BLaER1 (cell line): ENCODE results near the gene KMO.

Experiments used
- H3K27ac ChIP-seq: shearing (Covaris generic); formaldehyde crosslinking; 2 replicates; pipeline ENCODE4 v1.8.1; 2022
- H3K27me3 ChIP-seq: shearing (Covaris generic); formaldehyde crosslinking; 2 replicates; pipeline ENCODE4 v1.8.1; 2022
- H3K36me3 ChIP-seq: shearing (Covaris generic); formaldehyde crosslinking; 2 replicates; pipeline ENCODE4 v1.8.1; 2022
- H3K4me1 ChIP-seq: shearing (Covaris generic); formaldehyde crosslinking; 2 replicates; pipeline ENCODE4 v1.8.1; 2022
- H3K4me2 ChIP-seq: shearing (Covaris generic); formaldehyde crosslinking; 2 replicates; pipeline ENCODE4 v1.8.1; 2022
- H3K4me3 ChIP-seq: shearing (Covaris generic); formaldehyde crosslinking; 2 replicates; pipeline ENCODE4 v1.8.1; 2022
- H3K9ac ChIP-seq: shearing (Covaris generic); formaldehyde crosslinking; 2 replicates; pipeline ENCODE4 v1.8.1; 2022
- H3K9me3 ChIP-seq: shearing (Covaris generic); formaldehyde crosslinking; 2 replicates; pipeline ENCODE4 v1.8.1; 2022
- H4K20me1 ChIP-seq: shearing (Covaris generic); formaldehyde crosslinking; 2 replicates; pipeline ENCODE4 v1.8.1; 2022
- Cebpa-rat ChIP-seq: shearing (Covaris generic); IDR thresholded peaks from 2 replicates; pipeline ENCODE4 v1.8.1; 2022

Gene KMO

GRCh38 chr1:241533326-241534115 lies 1.3 kb downstream of the KMO start:
- H3K4me2 ChIP-seq = peak overlapping the region; percentile 75
- peaks cover 38% of the 10 kb centered on the region for H3K4me1 ChIP-seq
- no peak for TF ChIP-seq Cebpa-rat
- H3K9me3 ChIP-seq = peaks cover 13% of the 10 kb centered on the region
- H3K9ac ChIP-seq = no peak overlapping the region; the same call in 1 of the 2 replicates
- peak overlapping the region; percentile 16; the same call in 1 of the 2 replicates for H3K4me3 ChIP-seq
- H4K20me1 ChIP-seq = no peaks in the 10 kb centered on the region
- H3K27me3 ChIP-seq = no peaks in the 10 kb centered on the region
- peak overlapping the region; percentile 57 for H3K27ac ChIP-seq
- H3K36me3 ChIP-seq = no peaks in the 10 kb centered on the region

DNA sequence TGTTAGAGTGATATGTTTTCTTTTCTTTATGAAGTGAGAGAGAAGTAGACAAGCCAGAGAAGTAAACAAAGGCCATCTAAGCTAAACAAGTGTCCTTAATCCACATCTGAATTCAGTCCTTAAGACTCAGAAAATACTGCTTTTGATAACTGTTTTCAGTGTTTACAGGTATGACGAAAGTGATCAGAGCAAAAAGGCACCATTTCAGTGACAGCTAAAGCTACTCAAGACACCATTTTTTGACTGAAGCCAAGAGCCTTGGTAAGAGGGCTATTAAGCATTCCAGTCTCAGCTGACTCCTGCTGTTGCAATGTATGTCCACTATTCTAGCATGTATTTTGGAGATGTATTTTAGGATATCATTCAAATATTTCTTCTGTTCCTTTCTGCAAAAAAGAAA lies 4.1 kb downstream of the KMO start:
- peaks cover 25% of the 10 kb centered on the region for H3K4me1 ChIP-seq
- H3K9ac ChIP-seq = no peak overlapping the region
- no peaks in the 10 kb centered on the region for H4K20me1 ChIP-seq
- no peaks in the 10 kb centered on the region for H3K36me3 ChIP-seq
- H3K27me3 ChIP-seq = no peaks in the 10 kb centered on the region
- H3K9me3 ChIP-seq = peaks cover 19% of the 10 kb centered on the region
- no peak overlapping the region for H3K27ac ChIP-seq
- TF ChIP-seq Cebpa-rat = no peak
- H3K4me2 ChIP-seq = no peak overlapping the region
- no peak overlapping the region for H3K4me3 ChIP-seq

DNA sequence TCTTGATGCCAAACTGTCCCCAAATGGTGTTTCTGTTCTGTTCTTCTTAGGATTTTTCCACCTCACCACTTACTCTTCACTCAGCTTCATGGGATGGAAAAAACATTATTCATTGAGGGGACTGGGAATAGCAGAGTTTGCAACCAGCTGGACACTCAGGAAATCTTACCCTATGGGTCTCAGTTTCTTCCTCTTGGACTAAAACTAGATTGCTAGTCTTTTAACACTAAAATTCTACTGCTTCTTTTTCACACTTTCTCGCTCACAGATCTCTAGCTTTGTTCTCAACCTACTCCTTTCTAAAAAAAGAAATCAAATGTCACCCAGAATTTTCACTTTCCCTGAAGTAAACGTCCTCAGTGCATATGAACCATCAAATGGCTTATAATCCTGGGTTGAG lies 4.8 kb downstream of the KMO start:
- peaks cover 25% of the 10 kb centered on the region for H3K4me1 ChIP-seq
- no peak overlapping the region for H3K27ac ChIP-seq
- no peak for TF ChIP-seq Cebpa-rat
- peaks cover 19% of the 10 kb centered on the region for H3K9me3 ChIP-seq
- H3K9ac ChIP-seq = no peak overlapping the region
- no peak overlapping the region for H3K4me3 ChIP-seq
- H3K4me2 ChIP-seq = no peak overlapping the region
- no peaks in the 10 kb centered on the region for H4K20me1 ChIP-seq
- no peaks in the 10 kb centered on the region for H3K36me3 ChIP-seq
- H3K27me3 ChIP-seq = no peaks in the 10 kb centered on the region

GRCh38 chr1:241542199-241542907 lies 10.2 kb downstream of the KMO start:
- peaks cover 18% of the 10 kb centered on the region for H3K9me3 ChIP-seq
- H3K27me3 ChIP-seq = no peaks in the 10 kb centered on the region
- H3K4me3 ChIP-seq = no peak overlapping the region
- H3K36me3 ChIP-seq = no peaks in the 10 kb centered on the region
- no peak for TF ChIP-seq Cebpa-rat
- H3K4me2 ChIP-seq = 0 out of 2 replicates have a peak overlapping the region, but pooled peaks have one; percentile 3
- no peaks in the 10 kb centered on the region for H4K20me1 ChIP-seq
- no peak overlapping the region for H3K9ac ChIP-seq
- H3K27ac ChIP-seq = no peak overlapping the region
- H3K4me1 ChIP-seq = no peaks in the 10 kb centered on the region

DNA sequence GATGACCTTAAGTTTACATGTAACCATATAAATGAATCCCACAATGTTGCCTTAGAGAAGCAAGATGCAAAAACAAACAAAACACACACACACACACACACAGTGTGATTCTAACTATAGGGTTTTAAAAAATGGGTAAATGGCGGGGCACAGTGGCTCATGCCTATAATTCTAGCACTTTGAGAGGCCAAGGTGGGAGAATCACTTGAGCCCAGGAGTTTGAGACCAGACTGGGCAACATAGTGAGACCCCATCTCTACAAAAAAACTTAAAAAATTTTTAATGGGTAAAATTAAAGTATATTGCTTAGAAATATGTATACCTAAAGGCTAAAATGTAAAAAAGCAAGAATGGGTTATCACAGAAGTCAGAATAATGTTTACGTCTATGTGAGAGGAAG lies 15.8 kb downstream of the KMO start:
- Histone ChIP-seq H3K4me2 (no peak overlapping the region), H3K36me3 (no peaks in the 10 kb centered on the region), H3K4me1 (peaks cover 23% of the 10 kb centered on the region), H3K4me3 (no peak overlapping the region), H4K20me1 (no peaks in the 10 kb centered on the region), H3K27ac (no peak overlapping the region), H3K9me3 (no peaks in the 10 kb centered on the region; the same call in 1 of the 2 replicates), H3K9ac (no peak overlapping the region), H3K27me3 (no peaks in the 10 kb centered on the region)
- TF ChIP-seq Cebpa-rat = no peak

DNA sequence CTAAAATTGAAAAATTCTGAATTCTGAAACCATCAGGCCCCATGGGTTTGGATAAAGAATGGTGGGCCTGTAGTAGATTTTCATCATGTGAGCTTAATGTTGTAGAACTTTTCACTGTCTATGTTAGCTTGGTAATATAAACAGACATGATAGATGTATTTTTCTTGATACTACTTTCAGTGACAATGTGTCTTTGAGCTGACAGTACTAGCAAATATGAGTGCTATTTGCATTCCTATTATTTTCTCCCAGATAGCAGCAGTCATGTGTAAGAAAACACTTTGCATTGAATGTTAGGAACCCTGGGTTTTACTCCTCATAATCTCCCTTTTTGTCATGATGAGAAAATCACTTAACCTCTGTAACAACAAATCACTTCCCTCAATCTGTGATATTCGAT lies 18.1 kb downstream of the KMO start:
- Histone ChIP-seq H3K4me1 (peaks cover 37% of the 10 kb centered on the region), H3K9me3 (no peaks in the 10 kb centered on the region; the same call in 1 of the 2 replicates), H3K4me3 (no peak overlapping the region), H3K27me3 (no peaks in the 10 kb centered on the region), H3K9ac (no peak overlapping the region), H3K27ac (no peak overlapping the region), H4K20me1 (no peaks in the 10 kb centered on the region), H3K4me2 (no peak overlapping the region), H3K36me3 (no peaks in the 10 kb centered on the region)
- TF ChIP-seq Cebpa-rat = no peak

DNA sequence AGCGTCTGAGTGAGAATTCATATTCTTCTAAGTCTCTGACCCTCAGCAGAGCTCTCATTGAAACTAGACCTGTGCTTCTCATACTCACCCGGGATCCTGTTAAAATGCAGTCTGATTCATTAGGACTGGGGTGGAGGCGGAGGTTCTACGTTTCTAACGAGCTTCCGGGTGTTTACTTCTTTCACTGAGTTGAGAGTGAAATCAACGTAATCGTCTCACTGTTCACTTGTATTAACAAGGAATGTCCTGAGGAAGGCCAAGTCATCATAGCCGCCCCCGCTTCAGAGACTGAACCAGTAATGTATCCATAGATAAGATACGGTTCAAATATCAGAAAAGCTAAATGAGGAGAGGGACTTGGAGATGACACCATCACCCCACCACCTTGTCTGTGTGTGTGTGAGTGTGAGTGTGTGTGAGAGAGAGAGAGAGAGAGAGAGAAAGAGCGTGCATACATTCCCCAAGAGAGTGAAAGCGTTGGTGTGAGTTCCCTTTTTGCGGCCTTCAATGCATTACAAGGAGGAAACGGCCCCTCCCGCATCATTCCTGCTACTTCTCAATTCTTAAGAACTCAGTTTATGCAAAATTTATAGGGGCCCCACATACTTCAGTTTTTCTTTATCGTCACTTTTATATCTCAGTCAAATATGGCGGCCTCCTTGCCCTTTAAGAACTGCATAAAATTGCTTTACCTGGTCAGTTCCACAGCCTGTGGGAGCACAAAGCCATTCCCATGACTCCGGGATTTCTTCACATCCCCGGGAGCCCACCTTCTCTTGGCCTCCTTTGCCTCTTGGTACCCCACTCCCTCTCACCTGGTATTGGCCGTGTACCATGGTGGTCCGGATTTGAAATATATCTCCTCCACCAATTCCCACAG lies 19.8 kb downstream of the KMO start:
- Histone ChIP-seq H3K9ac (peak overlapping the region; percentile 68), H3K27ac (peak overlapping the region; percentile 83), H3K4me1 (peaks cover 37% of the 10 kb centered on the region), H4K20me1 (no peaks in the 10 kb centered on the region), H3K4me2 (peak overlapping the region; percentile 82), H3K4me3 (peak overlapping the region; percentile 57), H3K9me3 (no peaks in the 10 kb centered on the region), H3K36me3 (peaks cover 6% of the 10 kb centered on the region; the same call in 1 of the 2 replicates), H3K27me3 (no peaks in the 10 kb centered on the region)
- TF ChIP-seq Cebpa-rat = no peak

DNA sequence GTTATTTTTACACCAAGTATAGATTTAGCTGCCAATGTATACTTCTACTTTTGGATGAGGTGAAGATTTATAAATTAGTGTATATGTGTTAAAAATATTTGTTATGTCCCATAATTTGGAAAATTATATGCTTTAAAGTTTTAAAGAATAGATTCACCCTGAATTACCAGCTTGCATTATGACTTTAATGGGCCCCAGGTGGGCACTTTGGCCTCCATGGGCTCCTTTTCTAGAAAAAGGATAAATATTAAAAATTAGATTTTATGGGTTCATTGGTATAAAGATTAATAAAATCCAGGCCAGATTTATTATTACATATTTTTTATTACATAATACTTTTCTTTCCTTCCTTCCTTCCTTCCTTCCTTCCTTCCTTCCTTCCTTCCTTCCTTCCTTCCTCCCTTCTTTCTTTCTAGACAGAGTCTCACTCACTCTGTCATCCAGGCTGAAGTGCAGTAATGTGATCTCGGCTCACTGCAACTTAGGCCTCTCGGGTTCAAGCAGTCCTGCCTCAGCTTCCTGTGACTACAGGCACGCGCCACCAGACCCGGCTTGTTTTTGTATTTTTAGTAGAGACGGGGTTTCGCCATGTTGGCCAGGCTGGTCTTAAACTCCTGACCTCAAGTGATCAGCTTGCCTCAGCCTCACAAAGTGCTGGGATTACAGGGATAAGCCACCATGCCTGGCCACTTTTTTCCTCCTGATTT lies 21.9 kb downstream of the KMO start:
- TF ChIP-seq Cebpa-rat = no peak
- no peak overlapping the region for H3K27ac ChIP-seq
- peaks cover 37% of the 10 kb centered on the region for H3K4me1 ChIP-seq
- H3K9me3 ChIP-seq = no peaks in the 10 kb centered on the region
- peaks cover 6% of the 10 kb centered on the region; the same call in 1 of the 2 replicates for H3K36me3 ChIP-seq
- H3K4me3 ChIP-seq = no peak overlapping the region
- H3K9ac ChIP-seq = no peak overlapping the region
- no peaks in the 10 kb centered on the region for H4K20me1 ChIP-seq
- no peak overlapping the region for H3K4me2 ChIP-seq
- H3K27me3 ChIP-seq = no peaks in the 10 kb centered on the region

GRCh38 chr1:241555526-241555925 lies 23.3 kb downstream of the KMO start:
- Histone ChIP-seq H3K27ac (no peak overlapping the region), H3K4me3 (no peak overlapping the region), H4K20me1 (no peaks in the 10 kb centered on the region), H3K27me3 (no peaks in the 10 kb centered on the region), H3K4me2 (no peak overlapping the region), H3K9ac (no peak overlapping the region), H3K36me3 (peaks cover 6% of the 10 kb centered on the region; the same call in 1 of the 2 replicates), H3K4me1 (peaks cover 37% of the 10 kb centered on the region), H3K9me3 (no peaks in the 10 kb centered on the region)
- no peak for TF ChIP-seq Cebpa-rat
